H1 (cell line): Measurements from ENCODE around the gene ZYX. TPM values are rescaled to one million over a fixed set of nuclear protein-coding genes. Genes with fewer than 3 reads are reported as not detected.
A peak's percentile ranks its signal among the peaks of the same experiment; 100 is the strongest.

Experiments used
- ASH2L ChIP-seq: fragments of 200-600, 300-600 bp; sonication (generic); IDR thresholded peaks from one replicate; pipeline ENCODE4 v1.7.1; 2017; ENCODE audit warnings: low read length
- CEBPB ChIP-seq: IDR thresholded peaks from 2 replicates; pipeline ENCODE4 v1.6.1; 2012; ENCODE audit warnings: low read depth, low read length
- CHD2 ChIP-seq: IDR thresholded peaks from 2 replicates; pipeline ENCODE4 v1.6.1; 2012; ENCODE audit warnings: low read length, improper control_type of control experiment
- CTCF ChIP-seq, 3 experiments: IDR thresholded peaks; 1 replicate in 2 of 3; 2 replicates in 1 of 3; pipeline versions ENCODE4 v1.5.1 to v1.6.1; 2011; ENCODE audit warnings: low read length in 3 of 3, mild to moderate bottlenecking in 3 of 3, inconsistent platforms in 2 of 3, low read depth in 1 of 3, moderate library complexity in 1 of 3; ENCODE audit not compliant: insufficient read depth in 1 of 3; ENCODE audit errors: control extremely low read depth in 1 of 3
- GABPA ChIP-seq: IDR thresholded peaks from 2 replicates; pipeline ENCODE4 v1.6.1; 2011; ENCODE audit warnings: mild to moderate bottlenecking, low read length, moderate library complexity, borderline replicate concordance; ENCODE audit not compliant: insufficient read depth
- HDAC6 ChIP-seq: IDR thresholded peaks from one replicate; pipeline ENCODE4 v1.7.1; 2012; ENCODE audit warnings: low read depth, mild to moderate bottlenecking, inconsistent platforms, low read length, moderate library complexity
- POLR2A ChIP-seq, 2 experiments: IDR thresholded peaks; 1 replicate in 1 of 2; 2 replicates in 1 of 2; pipeline ENCODE4 v1.6.1; 2011; ENCODE audit warnings: low read depth in 2 of 2, low read length in 2 of 2, mild to moderate bottlenecking in 2 of 2; ENCODE audit errors: control extremely low read depth in 1 of 2
- RAD21 ChIP-seq, 2 experiments: IDR thresholded peaks in 1 of 2; conservative IDR thresholded peaks in 1 of 2; 2 replicates each; pipeline ENCODE4 v1.6.1; 2011; ENCODE audit warnings: low read depth in 2 of 2, low read length in 2 of 2, improper control_type of control experiment in 1 of 2, inconsistent platforms in 1 of 2, mild to moderate bottlenecking in 1 of 2, moderate library complexity in 1 of 2
- SAP30 ChIP-seq: fragments of 300-600 bp; sonication (generic); IDR thresholded peaks from 2 replicates; pipeline ENCODE4 v1.7.1; 2012; ENCODE audit warnings: low read length, moderate library complexity, mild to moderate bottlenecking, inconsistent platforms; ENCODE audit not compliant: insufficient read depth, insufficient replicate concordance
- SIRT6 ChIP-seq: IDR thresholded peaks from one replicate; pipeline ENCODE4 v1.7.1; 2012; ENCODE audit warnings: low read length, inconsistent platforms
- TAF1 ChIP-seq: IDR thresholded peaks from 2 replicates; pipeline ENCODE4 v1.6.1; 2011; ENCODE audit warnings: mild to moderate bottlenecking, low read depth, low read length
- TAF7 ChIP-seq: optimal IDR thresholded peaks from 2 replicates; pipeline ENCODE3; 2011; ENCODE audit warnings: low read depth, mild to moderate bottlenecking, inconsistent platforms, low read length, moderate library complexity, borderline replicate concordance
- USF2 ChIP-seq: IDR thresholded peaks from 2 replicates; pipeline ENCODE4 v1.6.1; 2011; ENCODE audit warnings: low read length, improper control_type of control experiment
- YY1 ChIP-seq: IDR thresholded peaks from 2 replicates; pipeline ENCODE4 v1.6.1; 2011; ENCODE audit warnings: low read depth, mild to moderate bottlenecking, low read length
- polyA plus RNA-seq, 7 experiments: library from polyadenylated mRNA; depleted of rRNA in 3 of 7; stranded (reverse) in 5 of 7; unstranded in 2 of 7; fragments of >200 nt in 5 of 7; fragments of 200-250 nt in 2 of 7; gene quantifications; 1 replicate in 5 of 7; 2 replicates in 1 of 7; 4 replicates in 1 of 7; pipeline versions ENCODE4 v1.2.1 to v1.2.3, GENCODE V29; 2011 to 2013; ENCODE audit warnings: missing spikeins in 2 of 7, mixed read lengths in 2 of 7
- total RNA-seq: library from RNA; stranded (reverse); fragmentation: NEBNext Ultra II Directional; extraction: Animal tissue kit (Norgen Biotek cat#: 25700); gene quantifications from 2 replicates; pipeline ENCODE4 v1.2.1, GENCODE V29; 2021

ZYX gene
- total and polyA plus RNA-seq, 2 of the 8 experiments (the other 6 are each of a cell fraction or from before 2014, with no cell fraction given), result 40.6 to 159 TPM

- TF ChIP-seq CEBPB, result no peak
- no peak for TF ChIP-seq USF2
- no peak for TF ChIP-seq YY1
- TF ChIP-seq SIRT6, result no peak
- TF ChIP-seq SAP30, result no peak
- no peak for TF ChIP-seq GABPA
- TF ChIP-seq CHD2, result peak; percentile 24; the same call in 1 of the 2 replicates
- TF ChIP-seq POLR2A (IDR thresholded peaks at IDR 0.05; ENCODE audit: control extremely low read depth in 1 of 2, low read depth in 2 of 2, low read length in 2 of 2), result peak in 1 of 2 experiments; percentile 84; a peak in 2 of 3 replicates
- TF ChIP-seq HDAC6, result no peak
- peak; percentile 63; the same call in 1 of the 2 replicates for TF ChIP-seq TAF1
- TF ChIP-seq ASH2L, result peak; percentile 78
- peak; percentile 88 for TF ChIP-seq TAF7
- no peak for TF ChIP-seq RAD21 (IDR thresholded peaks at IDR 0.05 in 1 of 2, conservative IDR thresholded peaks at IDR 0.05 in 1 of 2; ENCODE audit: low read depth in 2 of 2, low read length in 2 of 2)
- no peak for TF ChIP-seq CTCF (IDR thresholded peaks at IDR 0.05; ENCODE audit: control extremely low read depth in 1 of 3, insufficient read depth in 1 of 3, low read depth in 1 of 3, low read length in 3 of 3)
Observed at GRCh38 chr7:143380646-143381426, at the start of gene ZYX (continued).
